A549 (cell line): Measurements from ENCODE around the gene ADCY1. TPM values are rescaled to one million over a fixed set of nuclear protein-coding genes. Genes with fewer than 3 reads are reported as not detected.

Experiments
- ATAC-seq, 2 experiments: fragments of 200-7000 bp in 1 of 2; fragments of >200 bp in 1 of 2; cut with Nextera tagmentation in 1 of 2; cut with Tn5 transposase in 1 of 2; 3 replicates each; pipeline versions ENCODE4 v1.8.0 to v1.9.1; 2018 to 2020; ENCODE audit warnings: mild to moderate bottlenecking in 1 of 2, moderate library complexity in 1 of 2
- CTCF ChIA-PET: fragments of 300-600 bp; sonication (Branson Sonifier 250); formaldehyde crosslinking; extraction: SDS; loops from one replicate; lab custom pipeline; 2021; ENCODE audit warnings: antibody characterized with exemption, inconsistent platforms; lab: Yijun Ruan, JAX
- POLR2A ChIA-PET: fragments of 350-600 bp; formaldehyde crosslinking; extraction: SDS; loops from one replicate; lab custom pipeline; 2021; ENCODE audit warnings: antibody characterized with exemption, inconsistent platforms; lab: Yijun Ruan, JAX
- DNase-seq, 2 experiments: peaks; one replicate each; pipeline versions ENCODE4 v3.0.0 to v3.0.0-alpha.2; 2011 to 2016; ENCODE audit warnings: low read depth in 1 of 2, low spot score in 1 of 2
- FAIRE-seq: peaks from 2 replicates; lab custom pipeline; 2011; peaks lifted over from hg19 to GRCh38; lab: Jason Lieb, UNC
- H3K27ac ChIP-seq, 2 experiments: fragments of >200 bp; sonication (Bioruptor Twin); formaldehyde crosslinking; 3 replicates each; pipeline ENCODE4 v1.5.1; 2016 to 2017
- H3K4me1 ChIP-seq: fragments of >200 bp; sonication (Bioruptor Twin); formaldehyde crosslinking; 3 replicates; pipeline ENCODE4 v1.6.1; 2016
- H3K4me2 ChIP-seq: fragments of >200 bp; sonication (Bioruptor Twin); formaldehyde crosslinking; 3 replicates; pipeline ENCODE4 v1.6.1; 2016
- H3K4me3 ChIP-seq: fragments of >200 bp; sonication (Bioruptor Twin); formaldehyde crosslinking; 3 replicates; pipeline ENCODE4 v1.5.1; 2016
- H3K9me3 ChIP-seq: fragments of >200 bp; sonication (Bioruptor Twin); formaldehyde crosslinking; 3 replicates; pipeline ENCODE4 v1.6.1; 2016
- ELK1 ChIP-seq: fragments of 150-350 bp; IDR thresholded peaks from 2 replicates; pipeline ENCODE4 v1.6.1; 2014; ENCODE audit warnings: low read depth, mild to moderate bottlenecking, low read length
- EP300 ChIP-seq, 2 experiments: fragments of >200 bp; sonication (Bioruptor Twin); formaldehyde crosslinking; IDR thresholded peaks; 2 replicates in 1 of 2; 3 replicates in 1 of 2; pipeline ENCODE4 v1.6.1; 2016 to 2017
- FOSB ChIP-seq: fragments of 250-450 bp; sonication (Bioruptor Pico); IDR thresholded peaks from 2 replicates; pipeline ENCODE4 v1.5.0; 2020; ENCODE audit warnings: mild to moderate bottlenecking, moderate library complexity
- GATA3 ChIP-seq: IDR thresholded peaks from 2 replicates; pipeline ENCODE4 v1.6.1; 2012; ENCODE audit warnings: borderline replicate concordance
- HMGXB4 ChIP-seq: fragments of 250-450 bp; sonication (Bioruptor Pico); IDR thresholded peaks from 2 replicates; pipeline ENCODE4 v1.5.0; 2021; ENCODE audit warnings: mild to moderate bottlenecking, moderate library complexity, borderline replicate concordance
- HOXB5 ChIP-seq: fragments of 250-450 bp; sonication (Bioruptor Pico); IDR thresholded peaks from 2 replicates; pipeline ENCODE4 v1.5.0; 2020; ENCODE audit warnings: mild to moderate bottlenecking, moderate library complexity
- JUNB ChIP-seq: fragments of >200 bp; sonication (Bioruptor Twin); formaldehyde crosslinking; IDR thresholded peaks from 2 replicates; pipeline ENCODE4 v1.6.1; 2016
- MAX ChIP-seq: IDR thresholded peaks from 2 replicates; pipeline ENCODE4 v1.6.1; 2012
- NR3C1 ChIP-seq: fragments of >200 bp; sonication (Bioruptor Twin); formaldehyde crosslinking; IDR thresholded peaks from 3 replicates; pipeline ENCODE4 v1.6.1; 2017
- PBX3 ChIP-seq: IDR thresholded peaks from 2 replicates; pipeline ENCODE4 v1.6.1; 2012
- POLR2A ChIP-seq: IDR thresholded peaks from 2 replicates; pipeline ENCODE4 v1.6.1; 2012; ENCODE audit warnings: mild to moderate bottlenecking, low read length
- RFX5 ChIP-seq: fragments of 450-650 bp; IDR thresholded peaks from 2 replicates; pipeline ENCODE4 v1.7.1; 2014; ENCODE audit warnings: antibody characterized with exemption, mild to moderate bottlenecking, moderate library complexity
- SMC3 ChIP-seq: fragments of >200 bp; sonication (Bioruptor Twin); formaldehyde crosslinking; IDR thresholded peaks from 3 replicates; pipeline ENCODE4 v1.6.1; 2018; ENCODE audit warnings: inconsistent platforms
- USF2 ChIP-seq: fragments of 450-650 bp; IDR thresholded peaks from 2 replicates; pipeline ENCODE4 v1.6.1; 2014; ENCODE audit warnings: antibody characterized with exemption
- ZFP36 ChIP-seq: fragments of 450-650 bp; IDR thresholded peaks from 2 replicates; pipeline ENCODE4 v1.6.1; 2014; ENCODE audit warnings: borderline replicate concordance; ENCODE audit not compliant: partially characterized antibody
- ZNF302 ChIP-seq: fragments of 250-450 bp; sonication (Bioruptor Pico); IDR thresholded peaks from 2 replicates; pipeline ENCODE4 v1.9.0; 2021; ENCODE audit warnings: inconsistent platforms, mild to moderate bottlenecking, moderate library complexity
- WGBS: methylation state at CpG from one replicate; pipeline ENCODE4 v1.1.6; 2017; ENCODE audit errors: missing lambda C conversion rate; 5-methylcytosine and 5-hydroxymethylcytosine counted together
- polyA plus RNA-seq, 4 experiments: library from polyadenylated mRNA; depleted of rRNA in 3 of 4; stranded (reverse); fragments of >200 nt; fragmentation: RNase III in 1 of 4; extraction: RNeasy Plus Mini Kit Qiagen cat#74134 plus additional on column Dnase treatment in 1 of 4; gene quantifications; 2 replicates in 3 of 4; 3 replicates in 1 of 4; pipeline ENCODE4 v1.2.3, GENCODE V29; 2011 to 2017

Gene ADCY1
- polyA plus RNA-seq, 2 of the 4 experiments (the other 2 are of a cell fraction) = 1.3 to 1.7 TPM

- Histone ChIP-seq H3K4me3 (no peak overlapping the region), H3K4me1 (no peaks in the 10 kb centered on the region), H3K9me3 (no peaks in the 10 kb centered on the region), H3K27ac (no peak overlapping the region), H3K4me2 (no peak overlapping the region)
- DNase-seq = no peak
- CTCF ChIA-PET = no interaction called here
- 43% methylated on average over 8 of the region's 8 CpGs for WGBS
- no peak; a peak in 1 of 6 replicates for ATAC-seq
- TF ChIP-seq FOSB (CRISPR knock-in tag) (no peak), GATA3 (no peak), ELK1 (no peak), HMGXB4 (CRISPR knock-in tag) (no peak), ZNF302 (CRISPR knock-in tag) (no peak), ZFP36 (no peak), RFX5 (no peak), NR3C1 (no peak), EP300 (IDR thresholded peaks at IDR 0.05) (no peak), PBX3 (no peak), HOXB5 (CRISPR knock-in tag) (no peak), JUNB (no peak)
- POLR2A ChIA-PET = no interaction called here
- FAIRE-seq = no peak
These were observed 110.9 kb downstream of the ADCY1 start for GRCh38 chr7:45684910-45685618.

GRCh38 chr7:45685619-45686240 lies 111.6 kb downstream of the ADCY1 start:
- ChIA-PET CTCF (no interaction called here), POLR2A (no interaction called here)
- ATAC-seq (no peak; a peak in 1 of 6 replicates), FAIRE-seq (no peak), DNase-seq (no peak)
- 47% methylated on average over 10 of the region's 11 CpGs for WGBS
- H3K4me3 ChIP-seq = no peak overlapping the region
- H3K4me2 ChIP-seq = no peak overlapping the region
- no peak overlapping the region for H3K27ac ChIP-seq
- no peaks in the 10 kb centered on the region for H3K9me3 ChIP-seq
- H3K4me1 ChIP-seq = peaks cover 3% of the 10 kb centered on the region; the same call in 2 of the 3 replicates
- TF ChIP-seq USF2 (no peak), POLR2A (no peak), ZFP36 (no peak), MAX (no peak), SMC3 (no peak)
